HEK293 (cell line): ENCODE measurements around the gene TEX9.

ENCODE experiments used
- CTCF ChIA-PET: fragments of 350-600 bp; formaldehyde crosslinking; extraction: SDS; loops from one replicate; lab custom pipeline; 2021; ENCODE audit warnings: antibody characterized with exemption; lab: Yijun Ruan, JAX
- POLR2A ChIA-PET: fragments of 300-600 bp; formaldehyde crosslinking; extraction: SDS; loops from one replicate; lab custom pipeline; 2020; ENCODE audit warnings: antibody characterized with exemption, inconsistent platforms; lab: Yijun Ruan, JAX
- H3K27ac ChIP-seq: fragments of 200-500 bp; sonication (Bioruptor generic); 2 replicates; pipeline ENCODE4 v1.5.1; 2014; ENCODE audit warnings: low read depth, low read length, control low read depth, inconsistent platforms; ENCODE audit errors: extremely low read depth
- H3K36me3 ChIP-seq, 2 experiments: fragments of 200-500 bp in 1 of 2; sonication (Bioruptor generic) in 1 of 2; 1 replicate in 1 of 2; 2 replicates in 1 of 2; pipeline ENCODE4 v1.5.1; 2014 to 2017; ENCODE audit warnings: inconsistent platforms in 2 of 2, low read length in 2 of 2; ENCODE audit not compliant: control insufficient read depth in 2 of 2, insufficient read depth in 1 of 2
- H3K4me1 ChIP-seq: fragments of 200-500 bp; sonication (Bioruptor generic); 2 replicates; pipeline ENCODE4 v1.5.1; 2014; ENCODE audit warnings: mild to moderate bottlenecking, low read length, inconsistent platforms; ENCODE audit not compliant: control insufficient read depth, insufficient read depth
- H3K4me3 ChIP-seq: 2 replicates; pipeline ENCODE4 v1.5.1; 2011; ENCODE audit warnings: low read depth, mild to moderate bottlenecking, control low read depth, low read length, moderate library complexity
- H3K9me3 ChIP-seq: fragments of 200-500 bp; sonication (Bioruptor generic); 2 replicates; pipeline ENCODE4 v1.5.1; 2014; ENCODE audit warnings: low read depth, low read length, inconsistent platforms; ENCODE audit not compliant: control insufficient read depth, insufficient read depth
- GLIS2 ChIP-seq: fragments of 450-650 bp; formaldehyde crosslinking; IDR thresholded peaks from 2 replicates; pipeline ENCODE4 v1.5.1; 2016; ENCODE audit warnings: missing biosample characterization, missing genetic modification characterization
- SP7 ChIP-seq: fragments of 450-650 bp; formaldehyde crosslinking; IDR thresholded peaks from 2 replicates; pipeline ENCODE4 v1.5.1; 2016; ENCODE audit warnings: missing biosample characterization, missing genetic modification characterization
- TCF7L2 ChIP-seq: IDR thresholded peaks from 2 replicates; pipeline ENCODE4 v1.6.1; 2011; ENCODE audit warnings: low read depth, mild to moderate bottlenecking, inconsistent platforms, low read length, moderate library complexity, borderline replicate concordance
- ZBTB1 ChIP-seq: fragments of 450-650 bp; formaldehyde crosslinking; IDR thresholded peaks from 2 replicates; pipeline ENCODE4 v1.5.1; 2016; ENCODE audit warnings: missing biosample characterization, missing genetic modification characterization
- ZBTB20 ChIP-seq: fragments of 450-650 bp; formaldehyde crosslinking; IDR thresholded peaks from 2 replicates; pipeline ENCODE4 v1.5.1; 2016; ENCODE audit warnings: missing biosample characterization, missing genetic modification characterization
- ZBTB7A ChIP-seq: fragments of 450-650 bp; formaldehyde crosslinking; IDR thresholded peaks from 2 replicates; pipeline ENCODE4 v1.5.1; 2016; ENCODE audit warnings: low read depth, missing biosample characterization, missing genetic modification characterization
- ZBTB8A ChIP-seq: fragments of 450-650 bp; formaldehyde crosslinking; IDR thresholded peaks from 2 replicates; pipeline ENCODE4 v1.5.1; 2016; ENCODE audit warnings: missing biosample characterization, missing genetic modification characterization
- ZFP69B ChIP-seq: fragments of 450-650 bp; formaldehyde crosslinking; IDR thresholded peaks from 2 replicates; pipeline ENCODE4 v1.5.1; 2016; ENCODE audit warnings: missing biosample characterization, missing genetic modification characterization
- ZNF132 ChIP-seq: fragments of 450-650 bp; formaldehyde crosslinking; IDR thresholded peaks from 2 replicates; pipeline ENCODE4 v1.5.1; 2017; ENCODE audit warnings: missing biosample characterization, missing genetic modification characterization, borderline replicate concordance
- ZNF155 ChIP-seq: fragments of 450-650 bp; formaldehyde crosslinking; IDR thresholded peaks from 2 replicates; pipeline ENCODE4 v1.5.1; 2016; ENCODE audit warnings: missing biosample characterization, missing genetic modification characterization
- ZNF202 ChIP-seq: fragments of 450-650 bp; formaldehyde crosslinking; IDR thresholded peaks from 2 replicates; pipeline ENCODE4 v1.5.1; 2016; ENCODE audit warnings: missing biosample characterization, missing genetic modification characterization, borderline replicate concordance
- ZNF274 ChIP-seq, 2 experiments: fragments of 200-500 bp in 1 of 2; fragments of 450-650 bp in 1 of 2; sonication (Bioruptor generic) in 1 of 2; formaldehyde crosslinking in 1 of 2; IDR thresholded peaks; 2 replicates each; pipeline versions ENCODE4 v1.5.1 to v1.6.1; 2014 to 2016; ENCODE audit warnings: borderline replicate concordance in 1 of 2, inconsistent platforms in 1 of 2, low read length in 1 of 2, missing biosample characterization in 1 of 2, missing genetic modification characterization in 1 of 2
- ZNF324 ChIP-seq: fragments of 450-650 bp; formaldehyde crosslinking; IDR thresholded peaks from 2 replicates; pipeline ENCODE4 v1.5.1; 2016; ENCODE audit warnings: missing biosample characterization, missing genetic modification characterization
- ZNF404 ChIP-seq: fragments of 450-650 bp; formaldehyde crosslinking; IDR thresholded peaks from 2 replicates; pipeline ENCODE4 v1.5.1; 2017; ENCODE audit warnings: missing biosample characterization, missing genetic modification characterization
- ZNF416 ChIP-seq: fragments of 450-650 bp; formaldehyde crosslinking; IDR thresholded peaks from 2 replicates; pipeline ENCODE4 v1.5.1; 2016; ENCODE audit warnings: missing biosample characterization, missing genetic modification characterization
- ZNF514 ChIP-seq: fragments of 450-650 bp; formaldehyde crosslinking; IDR thresholded peaks from 2 replicates; pipeline ENCODE4 v1.5.1; 2016; ENCODE audit warnings: missing biosample characterization, missing genetic modification characterization
- ZNF549 ChIP-seq: fragments of 450-650 bp; IDR thresholded peaks from 2 replicates; pipeline ENCODE4 v1.5.1; 2018; ENCODE audit warnings: missing biosample characterization, missing genetic modification characterization, mild to moderate bottlenecking, inconsistent platforms, moderate library complexity
- ZNF558 ChIP-seq: fragments of 450-650 bp; formaldehyde crosslinking; IDR thresholded peaks from 2 replicates; pipeline ENCODE4 v1.5.1; 2016; ENCODE audit warnings: missing biosample characterization, missing genetic modification characterization
- ZNF624 ChIP-seq: fragments of 450-650 bp; formaldehyde crosslinking; IDR thresholded peaks from 2 replicates; pipeline ENCODE4 v1.5.1; 2017; ENCODE audit warnings: missing biosample characterization, missing genetic modification characterization
- ZNF707 ChIP-seq: fragments of 450-650 bp; formaldehyde crosslinking; IDR thresholded peaks from 2 replicates; pipeline ENCODE4 v1.5.1; 2016; ENCODE audit warnings: missing biosample characterization, missing genetic modification characterization
- ZXDB ChIP-seq: fragments of 450-650 bp; formaldehyde crosslinking; IDR thresholded peaks from 2 replicates; pipeline ENCODE4 v1.5.1; 2016; ENCODE audit warnings: missing biosample characterization, missing genetic modification characterization
- TF ChIP-seq, protein P1 (sequence below): fragments of 450-650 bp; formaldehyde crosslinking; IDR thresholded peaks from 2 replicates; pipeline ENCODE4 v1.5.1; 2017; ENCODE audit warnings: missing biosample characterization, missing genetic modification characterization
- TF ChIP-seq, protein P2 (sequence below): fragments of 450-650 bp; formaldehyde crosslinking; IDR thresholded peaks from 2 replicates; pipeline ENCODE4 v1.5.1; 2016; ENCODE audit warnings: missing biosample characterization, missing genetic modification characterization
- TF ChIP-seq, protein P3 (sequence below): fragments of 450-650 bp; formaldehyde crosslinking; IDR thresholded peaks from 2 replicates; pipeline ENCODE4 v1.5.0; 2017; ENCODE audit warnings: missing biosample characterization, missing genetic modification characterization, borderline replicate concordance
- TF ChIP-seq, protein P4 (sequence below): fragments of 450-650 bp; formaldehyde crosslinking; conservative IDR thresholded peaks from 2 replicates; pipeline ENCODE4 v1.5.1; 2016; ENCODE audit warnings: low read depth, missing biosample characterization, missing genetic modification characterization
- TF ChIP-seq, protein P5 (sequence below): sonication (generic); formaldehyde crosslinking; IDR thresholded peaks from 2 replicates; pipeline ENCODE4 v1.8.1; 2022; ENCODE audit warnings: mild to moderate bottlenecking, moderate library complexity, missing genetic modification reagents

TEX9 gene

DNA sequence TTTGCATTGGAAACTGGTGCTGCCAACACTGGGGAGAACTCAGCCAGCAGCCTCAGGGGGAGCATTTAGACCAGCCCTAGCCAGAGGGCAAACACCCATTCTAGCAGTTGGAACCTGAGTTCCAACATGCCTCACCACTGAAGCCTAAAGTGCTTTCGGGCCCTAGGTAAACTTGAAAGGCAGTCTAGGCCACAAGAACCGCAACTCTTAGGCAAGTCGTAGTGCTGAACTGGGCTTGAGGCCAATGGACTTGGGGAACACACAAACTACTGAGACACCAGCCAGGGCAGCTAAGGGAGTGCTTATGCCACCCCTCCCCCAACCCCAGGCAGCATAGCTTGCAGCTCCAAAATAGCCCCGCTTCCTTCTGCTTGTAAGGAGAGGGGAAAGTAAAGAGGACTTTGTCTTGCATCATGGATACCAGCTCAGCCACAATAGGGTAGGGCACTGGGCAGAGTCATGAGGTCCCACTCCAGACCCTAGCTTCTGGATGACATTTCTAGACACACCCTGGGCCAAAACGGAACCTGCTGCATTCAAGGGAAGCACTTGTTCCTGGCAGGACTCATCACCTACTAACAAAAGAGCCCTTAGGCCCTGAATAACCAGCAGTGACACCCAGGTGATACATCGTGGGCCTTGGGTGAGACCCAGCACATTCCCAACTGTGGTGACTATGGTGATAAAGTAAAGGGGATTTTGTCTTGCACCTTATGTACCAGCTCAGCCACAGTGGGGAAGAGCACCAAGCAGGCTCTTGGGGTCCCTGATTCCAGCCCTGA, 37.3 kb upstream of the TEX9 start (continued):
- TF ChIP-seq, protein P1, sequence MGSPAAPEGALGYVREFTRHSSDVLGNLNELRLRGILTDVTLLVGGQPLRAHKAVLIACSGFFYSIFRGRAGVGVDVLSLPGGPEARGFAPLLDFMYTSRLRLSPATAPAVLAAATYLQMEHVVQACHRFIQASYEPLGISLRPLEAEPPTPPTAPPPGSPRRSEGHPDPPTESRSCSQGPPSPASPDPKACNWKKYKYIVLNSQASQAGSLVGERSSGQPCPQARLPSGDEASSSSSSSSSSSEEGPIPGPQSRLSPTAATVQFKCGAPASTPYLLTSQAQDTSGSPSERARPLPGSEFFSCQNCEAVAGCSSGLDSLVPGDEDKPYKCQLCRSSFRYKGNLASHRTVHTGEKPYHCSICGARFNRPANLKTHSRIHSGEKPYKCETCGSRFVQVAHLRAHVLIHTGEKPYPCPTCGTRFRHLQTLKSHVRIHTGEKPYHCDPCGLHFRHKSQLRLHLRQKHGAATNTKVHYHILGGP (tag by site-specific recombination) = no peak
- TF ChIP-seq ZNF707 (tag by site-specific recombination) (no peak), ZNF324 (tag by site-specific recombination) (no peak), ZBTB7A (tag by site-specific recombination) (no peak), ZNF155 (tag by site-specific recombination) (no peak), SP7 (tag by site-specific recombination) (no peak), ZBTB8A (no peak), ZNF404 (tag by site-specific recombination) (no peak), ZNF514 (tag by site-specific recombination) (no peak)
- TF ChIP-seq, protein P2, sequence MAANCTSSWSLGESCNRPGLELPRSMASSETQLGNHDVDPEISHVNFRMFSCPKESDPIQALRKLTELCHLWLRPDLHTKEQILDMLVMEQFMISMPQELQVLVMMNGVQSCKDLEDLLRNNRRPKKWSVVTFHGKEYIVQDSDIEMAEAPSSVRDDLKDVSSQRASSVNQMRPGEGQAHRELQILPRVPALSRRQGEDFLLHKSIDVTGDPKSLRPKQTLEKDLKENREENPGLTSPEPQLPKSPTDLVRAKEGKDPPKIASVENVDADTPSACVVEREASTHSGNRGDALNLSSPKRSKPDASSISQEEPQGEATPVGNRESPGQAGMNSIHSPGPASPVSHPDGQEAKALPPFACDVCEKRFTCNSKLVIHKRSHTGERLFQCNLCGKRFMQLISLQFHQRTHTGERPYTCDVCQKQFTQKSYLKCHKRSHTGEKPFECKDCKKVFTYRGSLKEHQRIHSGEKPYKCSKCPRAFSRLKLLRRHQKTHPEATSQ = no peak
- TF ChIP-seq, all 188 proteins: peak for 0

DNA sequence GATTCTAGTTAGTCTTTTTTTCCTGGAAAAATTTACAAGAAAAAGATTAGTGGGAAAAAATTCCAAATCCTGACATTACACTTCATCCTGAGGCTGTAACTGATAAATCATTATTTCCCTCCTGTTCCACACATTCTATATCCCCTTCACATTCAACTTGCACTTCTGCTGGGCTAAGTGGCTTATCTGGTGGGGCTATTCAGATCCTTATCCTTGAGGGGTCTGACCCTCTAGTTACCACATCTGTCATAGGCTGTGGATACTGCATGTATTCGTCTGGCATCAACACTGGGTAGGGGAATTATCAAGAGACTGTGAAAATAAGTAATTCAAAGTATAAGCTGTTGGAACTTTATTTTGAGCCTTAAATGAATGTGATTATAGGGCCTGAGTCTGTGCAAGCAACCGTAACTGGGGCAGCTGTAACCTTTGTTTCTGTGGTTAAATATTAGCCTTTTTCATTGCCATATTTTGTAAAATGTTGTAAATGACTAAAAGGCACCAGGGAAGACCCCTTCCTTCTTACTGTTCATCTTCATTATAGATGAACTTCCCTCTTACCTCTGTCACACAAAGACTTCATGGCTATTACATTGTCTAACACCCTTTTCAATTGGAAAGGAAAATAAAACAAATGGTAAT, 28.0 kb upstream of the TEX9 start:
- H3K4me1 ChIP-seq = no peaks in the 10 kb centered on the region
- ChIA-PET POLR2A (no interaction called here), CTCF (no interaction called here)
- H3K4me3 ChIP-seq = no peak overlapping the region
- H3K27ac ChIP-seq = no peak overlapping the region
- H3K9me3 ChIP-seq = no peaks in the 10 kb centered on the region
- H3K36me3 ChIP-seq = no peaks in the 10 kb centered on the region
- TF ChIP-seq ZFP69B (tag by site-specific recombination) = no peak
- TF ChIP-seq ZNF624 = no peak
- no peak for TF ChIP-seq ZBTB8A
- TF ChIP-seq, protein P3, sequence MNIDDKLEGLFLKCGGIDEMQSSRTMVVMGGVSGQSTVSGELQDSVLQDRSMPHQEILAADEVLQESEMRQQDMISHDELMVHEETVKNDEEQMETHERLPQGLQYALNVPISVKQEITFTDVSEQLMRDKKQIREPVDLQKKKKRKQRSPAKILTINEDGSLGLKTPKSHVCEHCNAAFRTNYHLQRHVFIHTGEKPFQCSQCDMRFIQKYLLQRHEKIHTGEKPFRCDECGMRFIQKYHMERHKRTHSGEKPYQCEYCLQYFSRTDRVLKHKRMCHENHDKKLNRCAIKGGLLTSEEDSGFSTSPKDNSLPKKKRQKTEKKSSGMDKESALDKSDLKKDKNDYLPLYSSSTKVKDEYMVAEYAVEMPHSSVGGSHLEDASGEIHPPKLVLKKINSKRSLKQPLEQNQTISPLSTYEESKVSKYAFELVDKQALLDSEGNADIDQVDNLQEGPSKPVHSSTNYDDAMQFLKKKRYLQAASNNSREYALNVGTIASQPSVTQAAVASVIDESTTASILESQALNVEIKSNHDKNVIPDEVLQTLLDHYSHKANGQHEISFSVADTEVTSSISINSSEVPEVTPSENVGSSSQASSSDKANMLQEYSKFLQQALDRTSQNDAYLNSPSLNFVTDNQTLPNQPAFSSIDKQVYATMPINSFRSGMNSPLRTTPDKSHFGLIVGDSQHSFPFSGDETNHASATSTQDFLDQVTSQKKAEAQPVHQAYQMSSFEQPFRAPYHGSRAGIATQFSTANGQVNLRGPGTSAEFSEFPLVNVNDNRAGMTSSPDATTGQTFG (tag by site-specific recombination) = no peak
- TF ChIP-seq ZNF202 (tag by site-specific recombination) = no peak
- no peak for TF ChIP-seq ZNF416
- TF ChIP-seq, protein P4, sequence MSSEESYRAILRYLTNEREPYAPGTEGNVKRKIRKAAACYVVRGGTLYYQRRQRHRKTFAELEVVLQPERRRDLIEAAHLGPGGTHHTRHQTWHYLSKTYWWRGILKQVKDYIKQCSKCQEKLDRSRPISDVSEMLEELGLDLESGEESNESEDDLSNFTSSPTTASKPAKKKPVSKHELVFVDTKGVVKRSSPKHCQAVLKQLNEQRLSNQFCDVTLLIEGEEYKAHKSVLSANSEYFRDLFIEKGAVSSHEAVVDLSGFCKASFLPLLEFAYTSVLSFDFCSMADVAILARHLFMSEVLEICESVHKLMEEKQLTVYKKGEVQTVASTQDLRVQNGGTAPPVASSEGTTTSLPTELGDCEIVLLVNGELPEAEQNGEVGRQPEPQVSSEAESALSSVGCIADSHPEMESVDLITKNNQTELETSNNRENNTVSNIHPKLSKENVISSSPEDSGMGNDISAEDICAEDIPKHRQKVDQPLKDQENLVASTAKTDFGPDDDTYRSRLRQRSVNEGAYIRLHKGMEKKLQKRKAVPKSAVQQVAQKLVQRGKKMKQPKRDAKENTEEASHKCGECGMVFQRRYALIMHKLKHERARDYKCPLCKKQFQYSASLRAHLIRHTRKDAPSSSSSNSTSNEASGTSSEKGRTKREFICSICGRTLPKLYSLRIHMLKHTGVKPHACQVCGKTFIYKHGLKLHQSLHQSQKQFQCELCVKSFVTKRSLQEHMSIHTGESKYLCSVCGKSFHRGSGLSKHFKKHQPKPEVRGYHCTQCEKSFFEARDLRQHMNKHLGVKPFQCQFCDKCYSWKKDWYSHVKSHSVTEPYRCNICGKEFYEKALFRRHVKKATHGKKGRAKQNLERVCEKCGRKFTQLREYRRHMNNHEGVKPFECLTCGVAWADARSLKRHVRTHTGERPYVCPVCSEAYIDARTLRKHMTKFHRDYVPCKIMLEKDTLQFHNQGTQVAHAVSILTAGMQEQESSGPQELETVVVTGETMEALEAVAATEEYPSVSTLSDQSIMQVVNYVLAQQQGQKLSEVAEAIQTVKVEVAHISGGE = no peak
- TF ChIP-seq ZBTB20 = no peak
- no peak for TF ChIP-seq TCF7L2
- TF ChIP-seq, protein P5, sequence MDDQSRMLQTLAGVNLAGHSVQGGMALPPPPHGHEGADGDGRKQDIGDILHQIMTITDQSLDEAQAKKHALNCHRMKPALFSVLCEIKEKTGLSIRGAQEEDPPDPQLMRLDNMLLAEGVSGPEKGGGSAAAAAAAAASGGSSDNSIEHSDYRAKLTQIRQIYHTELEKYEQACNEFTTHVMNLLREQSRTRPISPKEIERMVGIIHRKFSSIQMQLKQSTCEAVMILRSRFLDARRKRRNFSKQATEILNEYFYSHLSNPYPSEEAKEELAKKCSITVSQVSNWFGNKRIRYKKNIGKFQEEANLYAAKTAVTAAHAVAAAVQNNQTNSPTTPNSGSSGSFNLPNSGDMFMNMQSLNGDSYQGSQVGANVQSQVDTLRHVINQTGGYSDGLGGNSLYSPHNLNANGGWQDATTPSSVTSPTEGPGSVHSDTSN = no peak
- TF ChIP-seq ZNF132 = no peak
- TF ChIP-seq ZNF558 (tag by site-specific recombination) = no peak
- TF ChIP-seq ZXDB (tag by site-specific recombination) = no peak
- no peak for TF ChIP-seq ZNF707 (tag by site-specific recombination)
- no peak for TF ChIP-seq GLIS2 (tag by site-specific recombination)
- no peak for TF ChIP-seq ZNF549
- no peak for TF ChIP-seq ZNF274 (IDR thresholded peaks at IDR 0.05; ENCODE audit: low read length)
- no peak for TF ChIP-seq ZNF274 (tag by site-specific recombination; IDR thresholded peaks at IDR 0.05; ENCODE audit: borderline replicate concordance)
- TF ChIP-seq ZBTB1 (tag by site-specific recombination) = no peak
